Left colon (tissue), 2 donors: ENCODE results near the gene CACNA1E. TPM values are rescaled to one million over a fixed set of nuclear protein-coding genes. Genes with fewer than 3 reads are reported as not detected.
A peak's percentile ranks its signal among the peaks of the same experiment; 100 is the strongest.

ENCODE experiments used
- ATAC-seq: fragments of 200-7000 bp; cut with Tn5 transposase; one replicate; pipeline ENCODE4 v1.9.1; 2020; ENCODE audit warnings: mild to moderate bottlenecking, moderate library complexity
- DNase-seq, 2 donors: peaks; one replicate each; pipeline ENCODE4 v3.0.0-alpha.2; 2020
- intact Hi-C, 2 donors: fragments of 100-400 bp; cut with DNase I in 1 of 2; cut with micrococcal nuclease in 1 of 2; formaldehyde crosslinking; loops; one replicate each; pipeline versions ENCODE4 v1.11.2 to v1.14.0; 2022; cut with DNase I, micrococcal nuclease
- total RNA-seq, 2 donors: library from RNA; stranded (reverse); fragmentation: NEBNext Ultra II Directional; extraction: Animal tissue kit (Norgen Biotek cat#: 25700); gene quantifications; one replicate each; pipeline ENCODE4 v1.2.1, GENCODE V29; 2021
- donor health status: DM: no; HTN: no; CAD: no.
- donor health status: DM: yes; HTN: yes; CAD: no.

The CACNA1E gene
- total RNA-seq, 2 donors from 2014 or later: 0.18 to 0.25 TPM

- intact Hi-C loops: no loop called here
- DNase-seq: no peak
- no peak for ATAC-seq
Measured at GRCh38 chr1:181656491-181656890, 173.2 kb downstream of the CACNA1E start.

GRCh38 chr1:181658581-181658980 lies 175.3 kb downstream of the CACNA1E start:
- DNase-seq (no peak), ATAC-seq (no peak)
- intact Hi-C loops: no loop called here

- intact Hi-C loops: no loop called here
- ATAC-seq: peak; percentile 75
- DNase-seq: no peak
Measured at GRCh38 chr1:181659321-181659957, 176.1 kb downstream of the CACNA1E start.

- no peak for DNase-seq
- intact Hi-C loops: no loop called here
- no peak for ATAC-seq
Measured at GRCh38 chr1:181660621-181661020, 177.3 kb downstream of the CACNA1E start.

GRCh38 chr1:181661569-181661968 lies 178.3 kb downstream of the CACNA1E start:
- intact Hi-C loops: no loop called here

GRCh38 chr1:181662606-181663005 lies 179.3 kb downstream of the CACNA1E start:
- DNase-seq (no peak), ATAC-seq (no peak)
- intact Hi-C loops: no loop called here

More at GRCh38 chr1:181661569-181661968, 178.3 kb downstream of the CACNA1E start:
- DNase-seq: no peak
- peak; percentile 30 for ATAC-seq

GRCh38 chr1:181664543-181664942 lies 181.2 kb downstream of the CACNA1E start:
- intact Hi-C loops: no loop called here
- DNase-seq (no peak), ATAC-seq (no peak)

GRCh38 chr1:181669246-181669645 lies 185.9 kb downstream of the CACNA1E start:
- ATAC-seq (no peak), DNase-seq (no peak)
- intact Hi-C loops: no loop called here

- ATAC-seq (peak; percentile 49), DNase-seq (no peak)
- intact Hi-C loops: loop anchor here in 1 of 2 donors (5.0 kb wide), 1 partner anchor 197 kb away; no protein-coding TSS in a partner anchor
Measured at GRCh38 chr1:181674617-181675016, 191.3 kb downstream of the CACNA1E start.

- no peak for ATAC-seq
- intact Hi-C loops: loop anchor here in 1 of 2 donors (5.0 kb wide), 1 partner anchor 198 kb away; no protein-coding TSS in a partner anchor
Measured at GRCh38 chr1:181675091-181675917, 192.0 kb downstream of the CACNA1E start.

GRCh38 chr1:181675918-181676190 lies 192.5 kb downstream of the CACNA1E start:
- ATAC-seq (no peak), DNase-seq (no peak)
- intact Hi-C loops: loop anchor here in 1 of 2 donors (5.0 kb wide), 1 partner anchor 199 kb away; no protein-coding TSS in a partner anchor

More at GRCh38 chr1:181675091-181675917, 192.0 kb downstream of the CACNA1E start:
- no peak for DNase-seq

- peak in 1 of 2 donors; percentile 44 for DNase-seq
- ATAC-seq: peak; percentile 91
- intact Hi-C loops: loop anchor here in 1 of 2 donors (5.0 kb wide), 1 partner anchor 199 kb away; no protein-coding TSS in a partner anchor
Measured at GRCh38 chr1:181676269-181676668, 193.0 kb downstream of the CACNA1E start.

- DNase-seq: no peak
- intact Hi-C loops: no loop called here
- no peak for ATAC-seq
Measured at GRCh38 chr1:181680332-181680731, 197.0 kb downstream of the CACNA1E start.

- ATAC-seq: no peak
- intact Hi-C loops: no loop called here
- DNase-seq: no peak
Measured at GRCh38 chr1:181680871-181681270, 197.6 kb downstream of the CACNA1E start.

- DNase-seq: no peak
- intact Hi-C loops: no loop called here
- ATAC-seq: no peak
Measured at GRCh38 chr1:181685211-181685610, 201.9 kb downstream of the CACNA1E start.

GRCh38 chr1:181701891-181702290 lies 218.6 kb downstream of the CACNA1E start:
- DNase-seq: no peak
- no peak for ATAC-seq
- intact Hi-C loops: no loop called here

- no peak for ATAC-seq
- intact Hi-C loops: no loop called here
- no peak for DNase-seq
Measured at GRCh38 chr1:181704546-181704945, 221.2 kb downstream of the CACNA1E start.

GRCh38 chr1:181711820-181712219 lies 228.5 kb downstream of the CACNA1E start:
- DNase-seq: no peak
- ATAC-seq: no peak
- intact Hi-C loops: no loop called here

GRCh38 chr1:181712711-181713110 lies 229.4 kb downstream of the CACNA1E start:
- intact Hi-C loops: no loop called here
- ATAC-seq: no peak

GRCh38 chr1:181714428-181714827 lies 231.1 kb downstream of the CACNA1E start:
- no peak for DNase-seq
- no peak for ATAC-seq
- intact Hi-C loops: no loop called here

More at GRCh38 chr1:181712711-181713110, 229.4 kb downstream of the CACNA1E start:
- no peak for DNase-seq
